ENCODE results near the gene ASAP2.

The ASAP2 gene

GRCh38 chr2:9280224-9280623 lies 73.6 kb downstream of the ASAP2 start:
- no peak for DNase-seq

DNA sequence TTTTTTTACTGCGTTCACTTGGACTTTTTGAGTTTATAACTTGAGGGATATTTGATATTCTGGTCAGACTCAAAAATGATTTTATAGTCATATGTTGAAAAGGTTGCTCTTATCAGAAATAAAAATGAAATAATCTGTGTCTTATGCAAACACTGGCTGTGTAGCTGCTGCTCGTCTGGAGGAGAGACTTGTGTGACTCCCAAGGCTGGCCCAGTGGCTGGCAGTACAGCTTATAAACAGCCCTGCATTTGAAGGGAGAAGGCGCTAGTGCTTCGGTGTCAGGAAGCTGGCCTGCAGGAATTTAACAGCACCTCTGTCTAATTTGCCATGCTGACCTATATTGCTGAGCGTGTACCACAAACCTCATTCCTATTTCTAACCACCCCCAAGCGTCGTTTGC lies 74.5 kb downstream of the ASAP2 start:
- DNase-seq, result no peak

DNA sequence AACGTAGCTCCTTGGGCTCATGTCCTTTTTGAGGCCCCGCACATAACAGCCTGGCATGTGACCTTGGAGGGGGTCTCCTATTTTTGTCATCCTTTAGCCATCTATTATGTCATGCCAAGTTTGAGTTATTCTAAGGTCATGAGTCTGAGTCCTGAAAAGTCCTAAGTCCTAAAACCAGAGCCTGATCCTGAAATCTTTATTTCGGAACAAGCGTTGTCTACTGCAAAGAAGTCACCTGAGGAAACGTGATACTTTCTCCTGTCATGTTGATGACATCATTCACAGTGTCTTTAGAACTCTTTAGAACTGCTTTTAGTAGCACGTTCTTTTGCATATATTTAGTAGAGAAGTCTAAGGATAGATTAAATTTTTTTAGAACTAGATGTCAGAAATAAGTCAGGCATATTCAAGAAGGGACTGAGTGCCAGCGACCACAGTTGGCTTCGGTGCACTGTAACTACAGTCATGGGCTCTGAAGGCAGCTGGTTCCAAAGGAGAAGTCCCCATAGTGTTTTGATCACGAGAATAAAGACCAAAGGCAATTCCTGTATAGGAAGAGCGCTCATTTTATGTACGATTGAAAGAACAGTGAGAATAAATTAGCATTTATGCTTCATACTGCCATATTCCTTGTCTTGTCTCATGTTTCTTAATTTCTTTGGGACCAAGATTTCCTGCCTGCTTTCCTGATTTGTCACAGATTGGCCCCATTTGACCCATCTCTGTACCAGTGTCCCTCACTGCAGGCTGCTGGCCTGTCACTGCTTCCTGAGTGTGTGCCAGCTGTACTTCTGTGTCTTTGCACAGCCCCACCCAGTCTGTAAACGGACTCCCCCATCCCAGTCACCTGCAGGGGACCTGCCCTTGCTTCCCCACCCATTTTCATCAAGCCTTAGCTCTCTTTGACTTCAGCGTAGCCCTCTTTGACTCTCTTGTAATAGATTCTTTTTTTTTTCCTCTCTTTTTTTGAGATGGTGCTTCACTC lies 75.8 kb downstream of the ASAP2 start:
- DNase-seq, result no peak

GRCh38 chr2:9284521-9285297 lies 78.1 kb downstream of the ASAP2 start:
- DNase-seq, result no peak

DNA sequence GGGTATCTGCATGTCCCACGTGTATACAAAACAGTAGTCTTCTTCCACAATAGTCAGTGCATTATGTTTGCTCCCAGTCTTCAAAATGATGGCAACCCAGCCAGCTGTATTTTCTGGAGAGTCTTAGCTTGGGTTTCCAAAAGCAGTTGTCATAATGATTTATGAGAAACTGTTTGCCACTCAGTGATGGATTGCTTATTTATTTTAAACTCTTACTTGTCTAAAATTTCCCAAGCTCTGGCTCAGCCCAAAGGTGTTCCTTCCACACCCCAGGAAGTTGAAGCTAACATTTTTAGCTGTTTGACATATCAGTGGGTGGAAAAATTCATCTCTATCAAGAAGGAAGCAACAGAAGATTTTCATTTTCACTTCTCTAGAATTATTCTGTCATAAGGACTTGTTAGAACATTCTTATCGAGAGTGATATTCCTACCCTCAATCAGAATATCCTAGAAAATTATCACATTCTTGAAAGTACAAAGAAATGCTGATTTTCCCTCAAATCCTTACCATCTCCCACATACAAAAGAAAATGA lies 78.8 kb downstream of the ASAP2 start:
- no peak for DNase-seq

DNA sequence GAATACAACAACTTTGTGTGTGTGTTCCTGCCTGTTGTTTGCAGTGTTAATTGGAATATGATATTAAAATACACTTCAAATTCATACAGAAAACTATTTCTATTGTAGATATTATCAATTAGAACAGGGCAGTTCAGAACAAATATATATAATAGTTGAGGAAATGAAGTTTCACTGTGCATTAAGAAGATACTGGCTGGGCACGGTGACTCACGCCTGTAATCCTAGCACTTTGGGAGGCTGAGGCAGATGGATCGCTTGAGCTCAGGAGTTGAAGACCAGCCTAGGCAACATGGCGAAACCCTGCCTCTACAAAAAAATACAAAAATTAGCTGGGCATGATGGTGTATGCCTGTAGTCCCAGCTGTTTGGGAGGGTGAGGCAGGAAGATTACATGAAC lies 79.3 kb downstream of the ASAP2 start:
- no peak for DNase-seq

DNA sequence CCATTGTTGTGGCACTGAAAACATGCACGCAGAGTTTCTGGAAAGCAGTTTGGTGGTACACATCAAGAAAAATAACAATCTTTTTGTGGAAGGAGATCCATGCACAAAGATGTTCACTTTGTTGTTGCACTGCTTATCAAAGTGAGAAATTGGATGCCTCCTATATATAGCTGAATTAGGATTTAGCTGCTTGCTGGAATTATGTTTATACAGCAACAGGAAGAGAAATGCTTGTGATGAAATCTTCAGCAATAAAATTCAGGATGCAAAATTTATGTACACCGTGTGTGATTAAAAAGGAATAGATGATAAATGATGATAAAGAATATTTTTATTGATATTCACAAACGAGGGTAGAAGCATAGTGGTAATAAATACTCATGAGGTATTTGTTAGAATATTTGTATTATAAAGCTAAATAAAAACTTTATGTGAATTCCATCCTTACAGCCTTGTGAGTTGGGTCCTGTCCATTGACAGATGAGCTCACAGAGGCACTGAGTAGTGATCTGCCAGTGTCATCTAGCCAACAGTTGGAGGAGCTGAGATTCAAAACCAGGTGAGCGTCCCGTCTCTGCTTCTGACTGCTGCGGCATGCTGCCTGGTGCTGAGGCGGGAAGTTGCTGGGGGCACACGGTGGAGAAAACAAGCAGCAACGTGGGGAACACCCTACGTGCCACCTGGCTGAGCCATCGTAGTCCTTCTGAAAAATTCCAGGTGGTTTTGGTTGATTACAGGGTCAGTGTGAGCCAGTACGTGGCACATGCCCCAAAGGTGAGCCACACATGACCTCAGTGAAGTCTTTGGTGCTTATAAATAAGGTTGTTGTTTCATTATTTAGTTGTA lies 80.2 kb downstream of the ASAP2 start:
- no peak for DNase-seq

GRCh38 chr2:9287400-9288045 lies 80.9 kb downstream of the ASAP2 start:
- DNase-seq, result no peak

- no peak for DNase-seq
Observed at GRCh38 chr2:9288233-9288632, 81.6 kb downstream of the ASAP2 start.

DNA sequence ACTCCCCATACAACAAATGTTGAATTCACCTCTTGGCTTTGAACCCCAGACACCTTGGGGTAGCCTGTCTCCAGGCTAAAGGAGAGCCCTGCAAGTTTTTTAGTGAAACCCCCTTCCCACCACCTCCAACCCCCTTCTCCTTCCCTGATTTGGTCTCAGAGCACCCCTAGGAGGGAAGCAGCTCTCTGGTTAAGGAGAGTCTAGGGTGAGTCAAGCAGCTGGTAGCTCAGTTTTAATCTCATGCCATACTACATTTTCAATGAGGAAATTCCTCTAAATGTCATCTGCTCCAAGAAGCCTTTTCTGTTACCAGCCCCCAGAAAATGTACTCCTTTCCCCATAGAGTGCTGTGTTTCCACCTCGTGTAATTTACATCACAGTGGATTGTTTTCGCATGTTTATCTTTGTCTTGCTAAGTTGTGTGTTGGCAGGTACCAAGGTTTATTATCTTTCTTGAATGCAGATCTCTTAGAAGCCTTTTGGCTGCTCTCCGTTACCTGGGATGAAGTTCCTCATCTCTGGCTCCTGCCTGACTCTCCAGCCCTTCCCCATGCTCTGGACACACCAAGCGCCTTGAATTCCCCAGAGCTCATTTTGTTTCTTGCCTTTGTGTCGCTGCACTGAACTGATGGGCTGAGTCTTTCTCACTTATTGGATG lies 82.2 kb downstream of the ASAP2 start:
- DNase-seq, result no peak

GRCh38 chr2:9291331-9291730 lies 84.7 kb downstream of the ASAP2 start:
- DNase-seq, result no peak

DNA sequence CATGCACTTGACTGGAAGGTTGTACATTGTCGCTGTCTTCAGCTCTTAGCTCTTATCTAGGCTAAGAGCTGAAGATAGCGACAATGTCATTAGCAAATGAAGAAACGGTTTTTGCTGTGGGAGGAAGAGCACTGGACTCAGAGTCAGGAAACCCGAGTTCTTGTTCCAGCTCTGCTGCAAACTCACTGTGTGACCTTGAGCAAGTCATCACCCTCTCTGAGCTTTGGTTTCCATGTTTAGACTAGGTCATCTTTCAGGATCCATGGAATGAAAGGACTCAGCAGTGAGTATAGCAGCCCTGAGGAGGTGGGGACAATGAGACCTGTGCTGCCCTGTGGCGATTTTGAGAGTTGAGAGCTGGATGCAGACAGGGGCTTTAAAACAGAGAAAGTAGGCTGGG lies 85.3 kb downstream of the ASAP2 start:
- no peak for DNase-seq

DNA sequence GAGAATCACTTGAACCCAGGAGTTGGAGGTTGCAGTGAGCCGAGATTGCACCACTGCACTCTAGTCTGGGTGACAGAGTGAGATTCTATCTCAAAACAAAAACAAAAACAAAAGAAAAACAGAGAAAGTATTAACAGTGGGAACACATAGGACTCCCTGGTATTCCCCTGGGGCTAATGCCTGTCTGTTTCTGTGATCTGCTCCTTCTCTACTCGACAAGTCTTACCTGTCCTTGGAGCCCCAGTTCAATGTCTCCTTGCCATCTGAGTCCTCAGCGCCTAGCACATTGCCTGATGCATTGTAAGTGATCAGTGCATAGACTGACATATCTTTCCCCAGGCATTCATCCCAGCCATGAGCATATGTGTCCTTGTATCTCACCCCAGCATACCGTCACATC lies 85.8 kb downstream of the ASAP2 start:
- no peak for DNase-seq

GRCh38 chr2:9294764-9295163 lies 88.2 kb downstream of the ASAP2 start:
- peak; percentile 29 for DNase-seq

GRCh38 chr2:9296559-9296958 lies 89.9 kb downstream of the ASAP2 start:
- DNase-seq, result no peak

DNA sequence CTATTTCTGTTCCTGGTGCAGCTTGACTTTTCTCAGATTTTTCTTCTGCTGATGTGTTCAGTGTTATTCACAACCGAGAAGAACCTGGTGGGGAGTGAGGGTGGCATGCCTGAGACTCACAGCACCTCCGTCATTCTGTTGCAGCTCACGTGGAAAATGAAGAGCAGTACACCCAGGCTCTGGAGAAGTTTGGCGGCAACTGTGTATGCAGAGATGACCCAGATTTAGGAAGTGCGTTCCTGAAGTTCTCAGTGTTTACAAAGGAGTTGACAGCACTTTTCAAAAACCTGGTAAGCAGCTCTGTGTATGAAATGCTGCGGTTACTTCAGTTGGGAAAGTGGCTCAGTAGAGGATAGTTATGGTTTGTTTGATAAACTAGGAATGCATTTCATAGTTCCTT lies 90.5 kb downstream of the ASAP2 start:
- no peak for DNase-seq

GRCh38 chr2:9297807-9298206 lies 91.2 kb downstream of the ASAP2 start:
- DNase-seq, result no peak

DNA sequence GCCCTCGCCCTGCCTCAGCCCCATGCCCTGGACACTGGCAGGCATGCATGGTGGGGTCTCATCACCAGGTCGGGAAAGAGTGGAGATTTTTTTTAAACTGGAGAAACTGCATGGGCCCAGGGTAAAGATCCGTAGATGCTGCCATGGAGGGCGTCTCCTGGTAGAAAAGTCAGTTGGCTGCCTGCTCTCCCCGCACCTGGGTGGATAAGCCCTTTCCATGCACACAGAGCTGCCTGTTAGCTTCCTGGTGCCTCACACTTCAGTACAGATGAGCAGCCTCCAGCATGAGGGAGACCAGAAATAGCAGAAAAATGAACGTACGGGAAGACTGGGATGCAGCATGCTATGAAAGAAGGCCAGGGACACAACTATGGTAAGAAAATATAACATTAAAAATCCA lies 92.0 kb downstream of the ASAP2 start:
- no peak for DNase-seq

DNA sequence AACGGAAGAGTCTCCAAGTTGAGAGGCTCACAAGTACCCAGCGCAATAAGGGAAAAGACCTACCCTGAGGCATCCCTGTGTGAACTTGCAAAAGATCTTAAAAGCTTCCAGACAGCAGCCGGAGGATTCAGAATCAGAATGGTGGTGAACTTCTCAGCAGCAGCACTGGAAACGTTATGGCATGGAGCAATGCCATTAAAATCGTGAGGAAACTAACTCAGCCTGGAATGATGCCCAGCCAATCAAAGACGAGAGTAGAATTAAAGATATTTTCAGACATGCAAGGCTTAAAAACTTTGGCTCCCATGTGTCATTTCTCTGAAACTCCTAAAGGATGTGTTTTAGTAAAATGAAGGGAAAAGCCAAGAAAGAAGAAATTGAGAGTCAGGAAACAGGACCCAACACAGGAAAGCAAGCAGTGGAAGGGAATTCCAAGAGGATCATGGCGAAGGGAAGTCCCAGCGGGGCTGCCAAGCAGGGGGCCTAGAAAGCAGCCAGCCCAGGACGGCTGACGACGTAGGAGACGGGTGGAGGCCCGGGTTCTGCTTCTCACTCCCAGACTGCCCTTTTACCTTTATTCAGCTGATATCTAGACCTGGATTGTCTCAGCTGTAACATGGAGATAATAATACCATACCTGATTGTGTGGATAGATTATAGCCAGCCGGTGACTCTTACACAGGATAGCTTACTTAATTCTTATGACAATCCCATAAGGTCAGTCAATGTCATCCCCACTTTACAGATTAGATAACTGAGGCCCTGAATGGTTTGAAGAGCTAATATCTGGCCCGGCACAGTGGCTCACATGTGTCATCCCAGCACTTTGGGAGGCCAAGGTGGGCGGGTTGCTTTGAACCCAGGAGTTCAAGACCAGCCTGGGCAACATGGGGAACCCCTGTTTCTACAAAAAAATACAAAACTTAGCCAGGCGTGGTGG lies 92.8 kb downstream of the ASAP2 start:
- no peak for DNase-seq

- peak; percentile 23 for DNase-seq
Observed at GRCh38 chr2:9300214-9300613, 93.6 kb downstream of the ASAP2 start.
